Measurements from ENCODE around the gene CFAP68.
"Not testable (repeated sequence)": the region's sequence is repeated elsewhere in the genome, so short reads cannot be mapped to it uniquely, and the experiment has no call there.

CFAP68 gene

DNA sequence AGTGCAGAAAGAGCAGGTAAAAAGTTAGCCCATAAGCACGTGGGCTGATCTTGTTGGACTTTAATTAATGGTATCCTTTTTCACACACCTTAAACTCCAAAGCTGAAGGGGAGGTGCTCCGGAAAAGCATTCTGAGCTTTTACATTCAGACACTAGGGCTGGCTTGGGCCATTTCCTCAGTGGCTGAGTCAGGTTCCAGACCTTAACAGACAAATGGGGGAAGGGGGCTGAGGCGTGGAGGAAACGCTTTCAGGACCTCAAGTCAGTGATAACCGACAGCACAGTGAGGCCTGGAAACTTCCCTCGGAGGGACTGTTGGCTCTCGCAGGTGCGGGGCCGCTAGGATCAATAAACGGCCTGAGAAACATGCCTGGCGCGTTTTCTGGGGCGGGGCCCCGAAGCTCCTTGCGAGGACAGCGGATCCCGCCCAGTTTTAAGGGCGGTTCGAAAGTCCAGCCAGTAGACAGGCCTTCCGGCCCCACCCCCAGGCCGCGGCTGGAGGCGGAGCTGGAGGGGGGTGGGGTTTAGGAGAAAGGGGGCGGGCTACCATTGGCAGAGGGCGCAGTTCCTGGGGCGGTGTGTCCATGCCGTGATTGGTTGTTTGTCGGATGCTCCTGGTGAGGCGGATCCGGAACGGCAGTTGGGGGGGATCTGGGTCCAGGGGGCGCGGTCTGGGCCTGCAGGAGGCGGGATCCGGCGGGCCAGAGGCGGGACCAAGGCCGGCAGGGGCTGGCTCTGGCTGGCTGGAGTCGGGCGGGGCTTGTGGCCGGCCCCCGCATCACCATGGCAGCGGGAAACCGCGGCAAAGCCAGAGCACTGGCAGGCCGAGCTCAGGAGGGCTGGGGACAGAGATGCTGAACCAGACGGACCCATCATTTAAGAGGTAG, 47.4 kb downstream of the CFAP68 start:
- ChIA-PET POLR2A (ENCODE audit: low non-redundant PET) (interaction anchor here (0.6 to 1.0 kb wide), 3 partner anchors 8 to 51 kb away, joined by 3 to 4 read pairs (median 4); partner anchors contain the start of genes C11orf52 and CFAP68), CTCF (interaction anchor here (0.8 to 1.0 kb wide), 2 partner anchors 12 to 77 kb away, joined by 3 to 7 read pairs; no protein-coding TSS in a partner anchor)
- TF ChIP-seq, protein P1, sequence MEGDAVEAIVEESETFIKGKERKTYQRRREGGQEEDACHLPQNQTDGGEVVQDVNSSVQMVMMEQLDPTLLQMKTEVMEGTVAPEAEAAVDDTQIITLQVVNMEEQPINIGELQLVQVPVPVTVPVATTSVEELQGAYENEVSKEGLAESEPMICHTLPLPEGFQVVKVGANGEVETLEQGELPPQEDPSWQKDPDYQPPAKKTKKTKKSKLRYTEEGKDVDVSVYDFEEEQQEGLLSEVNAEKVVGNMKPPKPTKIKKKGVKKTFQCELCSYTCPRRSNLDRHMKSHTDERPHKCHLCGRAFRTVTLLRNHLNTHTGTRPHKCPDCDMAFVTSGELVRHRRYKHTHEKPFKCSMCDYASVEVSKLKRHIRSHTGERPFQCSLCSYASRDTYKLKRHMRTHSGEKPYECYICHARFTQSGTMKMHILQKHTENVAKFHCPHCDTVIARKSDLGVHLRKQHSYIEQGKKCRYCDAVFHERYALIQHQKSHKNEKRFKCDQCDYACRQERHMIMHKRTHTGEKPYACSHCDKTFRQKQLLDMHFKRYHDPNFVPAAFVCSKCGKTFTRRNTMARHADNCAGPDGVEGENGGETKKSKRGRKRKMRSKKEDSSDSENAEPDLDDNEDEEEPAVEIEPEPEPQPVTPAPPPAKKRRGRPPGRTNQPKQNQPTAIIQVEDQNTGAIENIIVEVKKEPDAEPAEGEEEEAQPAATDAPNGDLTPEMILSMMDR (conservative IDR thresholded peaks at IDR 0.05; ENCODE audit: low read depth), result no peak
- peak overlapping the region; percentile 89 for H3K27ac ChIP-seq
- DNase-seq (ENCODE audit: low spot score), result peak; percentile 98

DNA sequence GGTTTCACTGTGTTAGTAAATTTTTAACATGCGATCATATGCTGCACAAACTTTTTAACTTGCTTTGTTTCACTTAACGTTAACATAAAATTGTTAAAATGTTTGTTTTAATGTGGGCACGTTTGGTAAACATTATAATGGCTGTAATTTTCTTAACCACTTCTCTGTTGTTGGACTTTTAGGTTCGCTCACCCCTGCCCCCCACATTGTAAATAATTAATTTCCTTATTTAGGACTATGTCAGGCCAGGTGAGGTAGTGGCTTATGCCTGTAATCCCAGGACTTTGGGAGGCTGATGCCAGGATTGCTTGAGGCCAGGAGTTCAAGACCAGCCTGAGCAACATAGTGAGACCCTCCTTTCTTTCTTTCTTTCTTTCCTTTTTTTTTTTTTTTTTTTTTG, 51.1 kb downstream of the CFAP68 start:
- DNase-seq (ENCODE audit: low spot score), result no peak
- TF ChIP-seq, protein P1 (conservative IDR thresholded peaks at IDR 0.05; ENCODE audit: low read depth), result no peak
- POLR2A ChIA-PET (ENCODE audit: low non-redundant PET), result no interaction called here

GRCh38 chr11:111932611-111932950, 53.2 kb downstream of the CFAP68 start:
- no peak overlapping the region for H3K27ac ChIP-seq
- TF ChIP-seq, protein P1 (conservative IDR thresholded peaks at IDR 0.05; ENCODE audit: low read depth), result no peak
- ChIA-PET POLR2A (ENCODE audit: low non-redundant PET) (no interaction called here), CTCF (interaction anchor here (0.7 to 1.6 kb wide), 2 partner anchors 51 to 200 kb away, joined by 3 to 24 read pairs; no protein-coding TSS in a partner anchor)
- DNase-seq (ENCODE audit: low spot score), result no peak

More for the DNA sequence above, 51.1 kb downstream of the CFAP68 start:
- H3K27ac ChIP-seq, result no peak overlapping the region
- CTCF ChIA-PET, result interaction anchor here (1.3 kb wide), 1 partner anchor 67 kb away, joined by 4 read pairs; no protein-coding TSS in a partner anchor

- H3K27ac ChIP-seq; POLR2A ChIA-PET (ENCODE audit: low non-redundant PET); DNase-seq (ENCODE audit: low spot score): not testable (repeated sequence)
- CTCF ChIA-PET, result interaction anchor here (0.7 to 2.0 kb wide), 2 partner anchors 49 to 109 kb away, joined by 4 to 10 read pairs; no protein-coding TSS in a partner anchor
Observed at GRCh38 chr11:111933176-111933575, 53.8 kb downstream of the CFAP68 start.

- no peak overlapping the region for H3K27ac ChIP-seq
- DNase-seq (ENCODE audit: low spot score), result no peak
- POLR2A ChIA-PET (ENCODE audit: low non-redundant PET), result no interaction called here
- CTCF ChIA-PET, result interaction anchor here (0.6 to 2.0 kb wide), 3 partner anchors 15 to 62 kb away, joined by 3 to 10 read pairs (median 5); partner anchors contain the start of gene C11orf52
- TF ChIP-seq, protein P1 (conservative IDR thresholded peaks at IDR 0.05; ENCODE audit: low read depth), result no peak
Observed at GRCh38 chr11:111933872-111934271, 54.5 kb downstream of the CFAP68 start.

DNA sequence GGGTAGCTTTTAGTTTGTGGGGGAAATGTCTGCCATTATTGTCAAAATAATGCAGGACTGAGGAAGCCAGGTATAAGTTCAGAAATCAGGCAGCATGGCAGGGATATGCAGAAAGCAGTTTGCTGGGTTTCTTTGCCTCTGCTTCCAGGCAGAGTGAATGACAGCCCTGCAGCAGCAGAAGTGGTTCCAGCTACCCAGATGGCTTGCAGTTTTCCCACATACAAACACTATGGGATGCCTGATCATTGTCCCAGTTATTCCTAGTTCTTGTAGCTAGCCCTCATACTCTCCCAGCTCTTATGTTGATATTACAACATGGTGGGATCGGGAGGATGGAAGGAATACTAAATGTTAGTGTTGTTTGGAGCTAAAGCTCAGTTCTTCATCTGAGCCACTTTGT, 55.0 kb downstream of the CFAP68 start:
- TF ChIP-seq, protein P1 (conservative IDR thresholded peaks at IDR 0.05; ENCODE audit: low read depth), result no peak
- no peak for DNase-seq (ENCODE audit: low spot score)
- ChIA-PET POLR2A (ENCODE audit: low non-redundant PET) (no interaction called here), CTCF (interaction anchor here (0.6 to 2.0 kb wide), 3 partner anchors 16 to 63 kb away, joined by 3 to 10 read pairs (median 5); partner anchors contain the start of gene C11orf52)
- H3K27ac ChIP-seq, result no peak overlapping the region
